ENCODE results near the gene HS2ST1.

Gene HS2ST1

DNA sequence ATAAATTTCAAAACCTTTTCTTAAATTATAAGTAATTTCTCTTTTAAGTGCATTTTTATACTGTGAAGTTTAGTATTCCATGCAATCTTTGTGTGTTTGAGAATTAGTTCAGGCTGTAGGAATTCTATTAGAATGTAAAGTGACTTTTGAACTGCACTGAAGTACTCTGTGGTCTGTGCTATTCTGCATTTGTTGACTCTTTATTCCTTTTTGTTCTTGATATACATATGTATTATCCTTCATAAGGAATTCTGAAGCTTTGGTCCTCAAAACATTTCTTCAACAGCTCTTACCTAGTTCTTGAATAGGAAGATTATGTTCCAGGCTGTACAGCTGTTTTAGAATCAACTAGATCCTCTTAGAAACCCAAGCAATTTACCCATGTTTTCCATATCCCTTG, 158.0 kb downstream of the HS2ST1 start:
- H3K36me3 ChIP-seq (ENCODE audit: insufficient read depth, low read length), result peaks cover 12% of the 10 kb centered on the region; the same call in 1 of the 2 replicates
- no peak overlapping the region for H3K27ac ChIP-seq (ENCODE audit: low read depth, low read length, poor library complexity, severe bottlenecking)
- no peak for TF ChIP-seq EZH2 (IDR thresholded peaks at IDR 0.05; ENCODE audit: borderline replicate concordance, low read length)
- TF ChIP-seq, protein P1, sequence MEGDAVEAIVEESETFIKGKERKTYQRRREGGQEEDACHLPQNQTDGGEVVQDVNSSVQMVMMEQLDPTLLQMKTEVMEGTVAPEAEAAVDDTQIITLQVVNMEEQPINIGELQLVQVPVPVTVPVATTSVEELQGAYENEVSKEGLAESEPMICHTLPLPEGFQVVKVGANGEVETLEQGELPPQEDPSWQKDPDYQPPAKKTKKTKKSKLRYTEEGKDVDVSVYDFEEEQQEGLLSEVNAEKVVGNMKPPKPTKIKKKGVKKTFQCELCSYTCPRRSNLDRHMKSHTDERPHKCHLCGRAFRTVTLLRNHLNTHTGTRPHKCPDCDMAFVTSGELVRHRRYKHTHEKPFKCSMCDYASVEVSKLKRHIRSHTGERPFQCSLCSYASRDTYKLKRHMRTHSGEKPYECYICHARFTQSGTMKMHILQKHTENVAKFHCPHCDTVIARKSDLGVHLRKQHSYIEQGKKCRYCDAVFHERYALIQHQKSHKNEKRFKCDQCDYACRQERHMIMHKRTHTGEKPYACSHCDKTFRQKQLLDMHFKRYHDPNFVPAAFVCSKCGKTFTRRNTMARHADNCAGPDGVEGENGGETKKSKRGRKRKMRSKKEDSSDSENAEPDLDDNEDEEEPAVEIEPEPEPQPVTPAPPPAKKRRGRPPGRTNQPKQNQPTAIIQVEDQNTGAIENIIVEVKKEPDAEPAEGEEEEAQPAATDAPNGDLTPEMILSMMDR (IDR thresholded peaks at IDR 0.05; ENCODE audit: low read length), result no peak
- no peaks in the 10 kb centered on the region for H3F3A ChIP-seq (ENCODE audit: insufficient read depth, low read length)
- no peak overlapping the region for H3K9ac ChIP-seq (ENCODE audit: low read length)
- no peaks in the 10 kb centered on the region for H3K9me3 ChIP-seq (ENCODE audit: low read length)
- peaks cover 12% of the 10 kb centered on the region; the same call in 1 of the 2 replicates for H3K79me2 ChIP-seq (ENCODE audit: insufficient read depth, low read length)
- H3K4me1 ChIP-seq (ENCODE audit: insufficient read depth, low read length, severe bottlenecking), result no peaks in the 10 kb centered on the region
- H3K4me3 ChIP-seq (ENCODE audit: low read depth, low read length, poor library complexity, severe bottlenecking), result no peak overlapping the region
- no peaks in the 10 kb centered on the region for H3K9me2 ChIP-seq (ENCODE audit: low read depth, low read length)
- no peak overlapping the region for H2AFZ ChIP-seq (ENCODE audit: low read length)
- H3K27me3 ChIP-seq (ENCODE audit: insufficient read depth, low read length), result no peaks in the 10 kb centered on the region
- H3K4me2 ChIP-seq (ENCODE audit: low read length), result no peak overlapping the region
- no peaks in the 10 kb centered on the region for H4K20me1 ChIP-seq (ENCODE audit: insufficient read depth, low read length)

GRCh38 chr1:87072904-87073303, 158.5 kb downstream of the HS2ST1 start:
- no peaks in the 10 kb centered on the region for H3K27me3 ChIP-seq (ENCODE audit: insufficient read depth, low read length)
- no peak overlapping the region for H3K4me2 ChIP-seq (ENCODE audit: low read length)
- H2AFZ ChIP-seq (ENCODE audit: low read length), result no peak overlapping the region
- no peaks in the 10 kb centered on the region for H3K9me2 ChIP-seq (ENCODE audit: low read depth, low read length)
- no peaks in the 10 kb centered on the region for H3K4me1 ChIP-seq (ENCODE audit: insufficient read depth, low read length, severe bottlenecking)
- peaks cover 12% of the 10 kb centered on the region; the same call in 1 of the 2 replicates for H3K36me3 ChIP-seq (ENCODE audit: insufficient read depth, low read length)
- H3F3A ChIP-seq (ENCODE audit: insufficient read depth, low read length), result no peaks in the 10 kb centered on the region
- H3K27ac ChIP-seq (ENCODE audit: low read depth, low read length, poor library complexity, severe bottlenecking), result no peak overlapping the region
- no peak overlapping the region for H3K4me3 ChIP-seq (ENCODE audit: low read depth, low read length, poor library complexity, severe bottlenecking)
- peaks cover 12% of the 10 kb centered on the region; the same call in 1 of the 2 replicates for H3K79me2 ChIP-seq (ENCODE audit: insufficient read depth, low read length)
- H3K9ac ChIP-seq (ENCODE audit: low read length), result no peak overlapping the region
- TF ChIP-seq, protein P1 (IDR thresholded peaks at IDR 0.05; ENCODE audit: low read length), result no peak
- TF ChIP-seq EZH2 (IDR thresholded peaks at IDR 0.05; ENCODE audit: borderline replicate concordance, low read length), result no peak
- H3K9me3 ChIP-seq (ENCODE audit: low read length), result no peaks in the 10 kb centered on the region
- no peaks in the 10 kb centered on the region for H4K20me1 ChIP-seq (ENCODE audit: insufficient read depth, low read length)

GRCh38 chr1:87074001-87074795, 159.8 kb downstream of the HS2ST1 start:
- H3K9me3 ChIP-seq (ENCODE audit: low read length), result no peaks in the 10 kb centered on the region
- no peak overlapping the region for H3K4me3 ChIP-seq (ENCODE audit: low read depth, low read length, poor library complexity, severe bottlenecking)
- peaks cover 10% of the 10 kb centered on the region; the same call in 1 of the 2 replicates for H3K79me2 ChIP-seq (ENCODE audit: insufficient read depth, low read length)
- H3K9me2 ChIP-seq (ENCODE audit: low read depth, low read length), result no peaks in the 10 kb centered on the region
- no peak overlapping the region for H2AFZ ChIP-seq (ENCODE audit: low read length)
- no peak overlapping the region for H3K9ac ChIP-seq (ENCODE audit: low read length)
- no peaks in the 10 kb centered on the region for H3F3A ChIP-seq (ENCODE audit: insufficient read depth, low read length)
- no peaks in the 10 kb centered on the region for H3K27me3 ChIP-seq (ENCODE audit: insufficient read depth, low read length)
- H3K36me3 ChIP-seq (ENCODE audit: insufficient read depth, low read length), result peaks cover 12% of the 10 kb centered on the region; the same call in 1 of the 2 replicates
- H3K27ac ChIP-seq (ENCODE audit: low read depth, low read length, poor library complexity, severe bottlenecking), result no peak overlapping the region
- H3K4me1 ChIP-seq (ENCODE audit: insufficient read depth, low read length, severe bottlenecking), result no peaks in the 10 kb centered on the region
- TF ChIP-seq, protein P1 (IDR thresholded peaks at IDR 0.05; ENCODE audit: low read length), result no peak
- no peak for TF ChIP-seq EZH2 (IDR thresholded peaks at IDR 0.05; ENCODE audit: borderline replicate concordance, low read length)
- H4K20me1 ChIP-seq (ENCODE audit: insufficient read depth, low read length), result no peaks in the 10 kb centered on the region
- no peak overlapping the region for H3K4me2 ChIP-seq (ENCODE audit: low read length)

Measured in OCI-LY1 (cell line).